Parathyroid adenoma (tissue), 2 donors: ENCODE data around the gene PRKCH.
A peak's percentile ranks its signal among the peaks of the same experiment; 100 is the strongest.

Source experiments
- H2AFZ ChIP-seq: fragments of 300-600 bp; sonication (generic); one replicate; pipeline ENCODE4 v1.7.0; 2017; ENCODE audit warnings: antibody characterized with exemption, mild to moderate bottlenecking
- H3K27ac ChIP-seq: fragments of 300-600 bp; sonication (generic); one replicate; pipeline ENCODE4 v1.7.0; 2017
- H3K27me3 ChIP-seq: fragments of 300-600 bp; sonication (generic); one replicate; pipeline ENCODE4 v1.7.0; 2017; ENCODE audit warnings: low read length; ENCODE audit not compliant: control insufficient read depth, insufficient read depth
- H3K36me3 ChIP-seq: fragments of 300-600 bp; sonication (generic); one replicate; pipeline ENCODE4 v1.7.0; 2017; ENCODE audit warnings: low read length; ENCODE audit not compliant: control insufficient read depth, insufficient read depth
- H3K4me1 ChIP-seq: fragments of 300-600 bp; sonication (generic); one replicate; pipeline ENCODE4 v1.7.0; 2017; ENCODE audit warnings: control low read depth
- H3K4me2 ChIP-seq: fragments of 300-600 bp; sonication (generic); one replicate; pipeline ENCODE4 v1.7.0; 2017; ENCODE audit warnings: low read length
- H3K4me3 ChIP-seq: fragments of 300-600 bp; sonication (generic); one replicate; pipeline ENCODE4 v1.7.0; 2017; ENCODE audit warnings: low read depth, low read length
- H3K79me2 ChIP-seq: fragments of 300-600 bp; sonication (generic); one replicate; pipeline ENCODE4 v1.7.0; 2017; ENCODE audit warnings: control low read depth
- H3K9ac ChIP-seq: fragments of 300-600 bp; sonication (generic); one replicate; pipeline ENCODE4 v1.7.0; 2017; ENCODE audit warnings: mild to moderate bottlenecking
- H3K9me3 ChIP-seq: fragments of 300-600 bp; sonication (generic); one replicate; pipeline ENCODE4 v1.7.0; 2017; ENCODE audit warnings: low read length; ENCODE audit not compliant: control insufficient read depth
- TF ChIP-seq, protein P1 (sequence below): fragments of 300-600 bp; sonication (generic); IDR thresholded peaks from one replicate; pipeline ENCODE4 v1.7.0; 2017; ENCODE audit warnings: antibody characterized with exemption, mild to moderate bottlenecking
- donor health status: primary hyperparathyroidism.

The PRKCH gene

DNA sequence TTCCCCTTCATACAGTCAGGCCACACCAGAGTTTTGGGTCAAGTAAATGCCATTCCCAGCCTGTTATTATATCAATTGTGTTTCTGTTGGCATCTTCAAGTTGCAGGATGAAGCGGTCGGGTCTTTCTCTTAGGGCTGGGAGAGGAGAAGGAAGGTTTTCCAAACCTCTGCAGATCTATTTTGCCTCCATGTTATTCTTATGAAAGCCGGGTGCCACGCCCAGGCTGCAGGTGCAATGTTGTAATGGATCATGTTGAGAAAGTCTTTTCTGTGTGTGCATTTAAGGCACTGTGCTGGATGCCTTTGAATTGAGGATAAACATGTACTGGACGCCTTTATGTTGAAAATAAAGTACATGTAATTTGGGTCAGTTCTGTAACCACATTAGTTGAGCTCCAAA is 209.5 kb downstream of the PRKCH start:
- Histone ChIP-seq H3K27me3 (no peaks in the 10 kb centered on the region), H3K79me2 (no peaks in the 10 kb centered on the region), H3K9ac (no peak overlapping the region), H2AFZ (no peak overlapping the region), H3K4me1 (peaks cover 74% of the 10 kb centered on the region), H3K4me3 (no peak overlapping the region), H3K36me3 (no peaks in the 10 kb centered on the region), H3K4me2 (no peak overlapping the region), H3K27ac (no peak overlapping the region), H3K9me3 (no peaks in the 10 kb centered on the region)
- TF ChIP-seq, protein P1, sequence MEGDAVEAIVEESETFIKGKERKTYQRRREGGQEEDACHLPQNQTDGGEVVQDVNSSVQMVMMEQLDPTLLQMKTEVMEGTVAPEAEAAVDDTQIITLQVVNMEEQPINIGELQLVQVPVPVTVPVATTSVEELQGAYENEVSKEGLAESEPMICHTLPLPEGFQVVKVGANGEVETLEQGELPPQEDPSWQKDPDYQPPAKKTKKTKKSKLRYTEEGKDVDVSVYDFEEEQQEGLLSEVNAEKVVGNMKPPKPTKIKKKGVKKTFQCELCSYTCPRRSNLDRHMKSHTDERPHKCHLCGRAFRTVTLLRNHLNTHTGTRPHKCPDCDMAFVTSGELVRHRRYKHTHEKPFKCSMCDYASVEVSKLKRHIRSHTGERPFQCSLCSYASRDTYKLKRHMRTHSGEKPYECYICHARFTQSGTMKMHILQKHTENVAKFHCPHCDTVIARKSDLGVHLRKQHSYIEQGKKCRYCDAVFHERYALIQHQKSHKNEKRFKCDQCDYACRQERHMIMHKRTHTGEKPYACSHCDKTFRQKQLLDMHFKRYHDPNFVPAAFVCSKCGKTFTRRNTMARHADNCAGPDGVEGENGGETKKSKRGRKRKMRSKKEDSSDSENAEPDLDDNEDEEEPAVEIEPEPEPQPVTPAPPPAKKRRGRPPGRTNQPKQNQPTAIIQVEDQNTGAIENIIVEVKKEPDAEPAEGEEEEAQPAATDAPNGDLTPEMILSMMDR, result no peak

DNA sequence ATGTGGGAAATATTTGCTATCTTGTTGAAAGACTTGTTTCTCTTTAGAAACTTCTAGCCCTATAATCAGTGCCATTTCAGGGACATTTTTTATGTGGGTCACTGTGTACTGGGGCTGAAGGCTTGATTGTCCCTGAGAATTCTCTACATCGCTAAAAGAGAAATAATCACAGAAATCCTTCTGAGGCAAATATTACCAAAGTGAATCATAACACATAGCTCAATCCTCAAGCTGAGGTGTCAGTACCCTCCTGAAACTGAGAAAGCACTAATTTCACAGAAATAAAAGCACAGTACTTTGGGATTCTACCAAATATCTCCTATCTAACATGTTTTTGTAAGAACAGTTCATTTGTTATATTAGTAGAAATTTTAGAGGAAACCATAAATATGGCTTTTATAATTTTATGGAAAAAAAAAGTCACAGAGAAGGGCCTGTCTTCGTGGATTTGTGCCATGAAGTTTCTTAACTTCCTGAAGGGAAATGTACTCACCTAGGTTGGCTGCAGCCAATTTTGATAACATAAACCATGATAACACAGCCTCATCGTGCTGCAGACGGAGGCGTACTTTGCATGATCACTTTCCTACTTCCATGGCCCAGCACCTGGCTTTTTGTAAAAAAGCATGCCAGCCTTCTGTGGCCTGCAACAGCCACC is 210.2 kb downstream of the PRKCH start:
- H3K9ac ChIP-seq, result no peak overlapping the region

DNA sequence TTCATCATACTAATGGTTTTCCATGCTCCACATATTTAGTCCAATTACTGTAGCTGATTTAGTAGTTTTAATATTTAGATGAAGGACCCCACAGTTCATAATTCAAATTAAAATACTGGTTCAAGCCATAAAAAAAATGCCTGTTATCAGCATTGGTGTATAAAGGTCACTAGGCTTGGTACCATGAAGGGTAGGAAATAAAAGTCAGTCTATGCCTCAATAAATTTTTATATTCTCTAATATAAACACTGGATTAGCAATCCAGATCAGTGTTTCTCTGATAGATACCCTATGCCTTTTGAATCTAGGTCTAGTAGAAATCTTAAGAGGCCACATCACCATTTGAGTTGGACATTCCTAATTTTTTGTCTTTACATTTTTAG is 210.7 kb downstream of the PRKCH start:
- Histone ChIP-seq H3K4me1 (peaks cover 73% of the 10 kb centered on the region), H3K9me3 (no peaks in the 10 kb centered on the region), H3K36me3 (no peaks in the 10 kb centered on the region), H2AFZ (no peak overlapping the region), H3K4me3 (no peak overlapping the region), H3K27ac (no peak overlapping the region), H3K79me2 (no peaks in the 10 kb centered on the region), H3K4me2 (no peak overlapping the region), H3K9ac (no peak overlapping the region), H3K27me3 (no peaks in the 10 kb centered on the region)
- TF ChIP-seq, protein P1, result no peak

More for the DNA sequence above, 210.2 kb downstream of the PRKCH start:
- no peaks in the 10 kb centered on the region for H3K9me3 ChIP-seq
- TF ChIP-seq, protein P1, result no peak
- no peak overlapping the region for H3K4me3 ChIP-seq
- H3K79me2 ChIP-seq, result no peaks in the 10 kb centered on the region
- no peaks in the 10 kb centered on the region for H3K27me3 ChIP-seq
- no peaks in the 10 kb centered on the region for H3K36me3 ChIP-seq
- H3K27ac ChIP-seq, result peak overlapping the region; percentile 21
- H3K4me2 ChIP-seq, result no peak overlapping the region
- H3K4me1 ChIP-seq, result peaks cover 73% of the 10 kb centered on the region
- H2AFZ ChIP-seq, result no peak overlapping the region

DNA sequence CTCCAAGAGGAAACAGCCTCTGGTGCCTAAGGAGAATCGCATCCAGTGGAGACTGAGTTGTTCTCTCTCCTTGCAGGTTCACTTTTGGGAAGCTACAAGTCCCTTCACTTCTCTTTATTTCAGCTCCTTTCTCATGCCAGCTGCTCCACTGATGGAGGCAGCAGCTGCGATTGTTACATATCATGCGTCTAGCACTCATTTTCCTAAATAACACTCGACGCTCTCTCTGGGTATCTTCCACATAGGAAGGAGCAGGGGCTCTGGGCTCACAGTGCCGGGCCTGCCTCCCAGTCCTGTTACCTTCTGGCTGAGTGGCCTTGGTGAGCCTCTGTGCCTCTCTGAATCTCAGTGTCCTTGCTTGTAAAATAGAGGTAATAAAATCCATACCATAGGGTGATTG is 211.4 kb downstream of the PRKCH start:
- no peak overlapping the region for H3K4me3 ChIP-seq
- no peaks in the 10 kb centered on the region for H3K9me3 ChIP-seq
- no peak overlapping the region for H3K9ac ChIP-seq
- no peaks in the 10 kb centered on the region for H3K79me2 ChIP-seq
- peak overlapping the region; percentile 12 for H3K4me2 ChIP-seq
- H3K4me1 ChIP-seq, result peaks cover 73% of the 10 kb centered on the region
- H3K36me3 ChIP-seq, result no peaks in the 10 kb centered on the region
- no peak overlapping the region for H2AFZ ChIP-seq
- H3K27me3 ChIP-seq, result no peaks in the 10 kb centered on the region
- TF ChIP-seq, protein P1, result no peak
- H3K27ac ChIP-seq, result no peak overlapping the region
